GM23248 (cell line): ENCODE data around the gene ADAM19. TPM values are rescaled to one million over a fixed set of nuclear protein-coding genes. Genes with fewer than 3 reads are reported as not detected.
"Not testable (repeated sequence)": the region's sequence is repeated elsewhere in the genome, so short reads cannot be mapped to it uniquely, and the experiment has no call there.

Experiments
- DNase-seq: peaks from one replicate; pipeline ENCODE4 v3.0.0-alpha.2; 2015
- H2AFZ ChIP-seq: fragments of 200-600 bp; sonication (generic); 2 replicates; pipeline ENCODE4 v1.6.1; 2016; ENCODE audit warnings: antibody characterized with exemption
- H3F3A ChIP-seq: fragments of 200-600 bp; sonication (generic); 2 replicates; pipeline ENCODE4 v1.6.1; 2016; ENCODE audit warnings: mild to moderate bottlenecking, antibody characterized with exemption, mixed run types; ENCODE audit not compliant: insufficient read depth
- H3K27ac ChIP-seq: fragments of 200-600 bp; sonication (generic); 2 replicates; pipeline ENCODE4 v1.5.1; 2016; ENCODE audit warnings: mild to moderate bottlenecking
- H3K27me3 ChIP-seq: fragments of 200-600 bp; sonication (generic); replicated peaks from 2 replicates; pipeline ENCODE4 v1.6.1; 2016; ENCODE audit warnings: mild to moderate bottlenecking; ENCODE audit not compliant: insufficient read depth
- H3K36me3 ChIP-seq: fragments of 200-600 bp; sonication (generic); 2 replicates; pipeline ENCODE4 v1.6.1; 2016; ENCODE audit warnings: low read depth, mild to moderate bottlenecking
- H3K4me1 ChIP-seq: fragments of 200-600 bp; sonication (generic); 2 replicates; pipeline ENCODE4 v1.6.1; 2016; ENCODE audit warnings: mild to moderate bottlenecking; ENCODE audit not compliant: insufficient read depth
- H3K4me2 ChIP-seq: fragments of 200-600 bp; sonication (generic); one replicate; pipeline ENCODE4 v1.6.1; 2016; ENCODE audit warnings: mild to moderate bottlenecking; ENCODE audit not compliant: unreplicated experiment
- H3K4me3 ChIP-seq: fragments of 200-600 bp; sonication (generic); 2 replicates; pipeline ENCODE4 v1.5.1; 2016; ENCODE audit warnings: mild to moderate bottlenecking
- H3K79me2 ChIP-seq: fragments of 200-600 bp; sonication (generic); 2 replicates; pipeline ENCODE4 v1.6.1; 2016; ENCODE audit warnings: mild to moderate bottlenecking; ENCODE audit not compliant: insufficient read depth
- H3K9ac ChIP-seq: fragments of 200-600 bp; sonication (generic); 2 replicates; pipeline ENCODE4 v1.6.1; 2016; ENCODE audit warnings: mild to moderate bottlenecking
- H3K9me2 ChIP-seq: fragments of 200-600 bp; sonication (generic); 2 replicates; pipeline ENCODE4 v1.6.1; 2016; ENCODE audit warnings: mixed run types, mild to moderate bottlenecking, moderate library complexity; ENCODE audit not compliant: insufficient read depth
- H3K9me3 ChIP-seq: fragments of 200-600 bp; sonication (generic); one replicate; pipeline ENCODE4 v1.6.1; 2017; ENCODE audit warnings: low read depth
- H4K20me1 ChIP-seq: fragments of 200-600 bp; sonication (generic); 2 replicates; pipeline ENCODE4 v1.6.0; 2016; ENCODE audit not compliant: insufficient read depth
- EZH2 ChIP-seq: fragments of 200-600 bp; sonication (generic); IDR thresholded peaks from 2 replicates; pipeline ENCODE4 v1.6.1; 2018; ENCODE audit warnings: antibody characterized with exemption, mild to moderate bottlenecking; ENCODE audit not compliant: insufficient read depth, poor library complexity, severe bottlenecking
- EZH2phosphoT487 ChIP-seq: fragments of 200-600 bp; sonication (generic); IDR thresholded peaks from 2 replicates; pipeline ENCODE4 v1.6.1; 2018; ENCODE audit warnings: antibody characterized with exemption, moderate library complexity, mild to moderate bottlenecking, low read depth; ENCODE audit not compliant: insufficient read depth
- WGBS, 2 experiments: methylation state at CpG; one replicate each; pipeline ENCODE4 v1.1.6; 2015 to 2017; ENCODE audit warnings: low lambda C conversion rate in 2 of 2, low coverage in 1 of 2; ENCODE audit errors: missing lambda C conversion rate in 2 of 2; 5-methylcytosine and 5-hydroxymethylcytosine counted together
- in situ Hi-C: fragments of 300-500 bp; cut with MboI; formaldehyde crosslinking; loops from 2 replicates; pipeline ENCODE4 v1.15.0; 2020
- polyA plus RNA-seq: library from polyadenylated mRNA; unstranded; fragments of >200 nt; fragmentation: Nextera tagmentation; extraction: Ambion mirVana; gene quantifications from 2 replicates; pipeline ENCODE4 v1.2.1, GENCODE V29; 2016
- small RNA-seq: library from RNA; depleted of rRNA; stranded (forward); fragments of <200 nt; gene quantifications from one replicate; pipeline ENCODE3, GENCODE V24; 2014; ENCODE audit warnings: low read depth, low replicate concordance
- total RNA-seq: library from RNA; depleted of rRNA; stranded (reverse); fragments of >200 nt; shearing (Covaris generic); gene quantifications from 2 replicates; pipeline ENCODE4 v1.2.3, GENCODE V29; 2014; rRNA removed

ADAM19 gene
- total and polyA plus RNA-seq, 2 experiments from 2014 or later = 18.1 to 20.5 TPM

GRCh38 chr5:157431544-157432200 is 143.9 kb downstream of the ADAM19 start:
- DNase-seq = peak; percentile 80
- TF ChIP-seq EZH2phosphoT487 (no peak), EZH2 (no peak)
- Histone ChIP-seq H3K27ac (no peak overlapping the region), H3K9me2 (no peaks in the 10 kb centered on the region), H3K4me1 (no peaks in the 10 kb centered on the region), H3K79me2 (no peaks in the 10 kb centered on the region), H4K20me1 (no peaks in the 10 kb centered on the region), H3K27me3 (no peaks in the 10 kb centered on the region), H3K4me3 (no peak overlapping the region), H3K9ac (no peak overlapping the region), H3K4me2 (no peak overlapping the region), H3F3A (no peaks in the 10 kb centered on the region), H2AFZ (peak overlapping the region; percentile 16; the same call in 1 of the 2 replicates), H3K36me3 (no peaks in the 10 kb centered on the region), H3K9me3 (no peaks in the 10 kb centered on the region)
- in situ Hi-C loops = no loop called here
- 24 to 26% methylated on average over 4 of the region's 4 CpGs for WGBS, 2 experiments

- H3K4me2 ChIP-seq, H3K4me1 ChIP-seq, DNase-seq, H2AFZ ChIP-seq, H3K27ac ChIP-seq, H3K4me3 ChIP-seq, H4K20me1 ChIP-seq, H3K9ac ChIP-seq, H3F3A ChIP-seq, H3K9me3 ChIP-seq, H3K79me2 ChIP-seq, in situ Hi-C loops, H3K27me3 ChIP-seq, H3K36me3 ChIP-seq, H3K9me2 ChIP-seq: not testable (repeated sequence)
- WGBS, 2 experiments = 85 to 91% methylated on average over 5 of the region's 5 CpGs
These were observed 145.7 kb downstream of the ADAM19 start for GRCh38 chr5:157429920-157430319.

Small RNA genes within 50 kb of the gene (small RNA-seq; reads per million reads assigned to genes)
- not detected for gene RNU6-390P

Other genes with a start within 250 kb of the ADAM19 start
- gene NIPAL4, start 115.6 kb downstream of the ADAM19 start, total RNA-seq = not detected in 2 replicates
- gene NIPAL4, start 115.6 kb downstream of the ADAM19 start, polyA plus RNA-seq = not detected in 2 replicates
- gene SOX30, start 76.7 kb upstream of the ADAM19 start, total RNA-seq = not detected in 2 replicates
- gene SOX30, start 76.7 kb upstream of the ADAM19 start, polyA plus RNA-seq = 0.08 TPM in 2 replicates
- gene C5orf52, start 95.8 kb upstream of the ADAM19 start, total RNA-seq = not detected in 2 replicates
- not detected in 2 replicates for gene C5orf52, start 95.8 kb upstream of the ADAM19 start, polyA plus RNA-seq
- 10.3 and 12.3 TPM in 2 replicates for gene THG1L, start 155.6 kb upstream of the ADAM19 start, total RNA-seq
- gene THG1L, start 155.6 kb upstream of the ADAM19 start, polyA plus RNA-seq = 6.9 and 8.9 TPM in 2 replicates
- 2.1 and 4.0 TPM in 2 replicates for gene LSM11, start 167.9 kb upstream of the ADAM19 start, total RNA-seq
- gene LSM11, start 167.9 kb upstream of the ADAM19 start, polyA plus RNA-seq = 0.52 and 0.79 TPM in 2 replicates